PC-3 (cell line): ENCODE measurements around the gene PUDP. TPM values are rescaled to one million over a fixed set of nuclear protein-coding genes. Genes with fewer than 3 reads are reported as not detected.

Experiments
- ATAC-seq: fragments of 200-7000 bp; cut with Tn5 transposase; 2 replicates; pipeline ENCODE4 v1.9.1; 2020; ENCODE audit warnings: mild to moderate bottlenecking, moderate library complexity
- BruUV-seq: library from RNA; stranded (reverse); fragments of 400-500 nt; replicated peaks from 2 replicates; lab custom pipeline; 2021; lab: Mats Ljungman, UMichigan
- CTCF ChIA-PET: fragments of 300-600 bp; sonication (Branson Sonifier 250); formaldehyde crosslinking; loops from one replicate; lab custom pipeline; 2022; ENCODE audit warnings: antibody characterized with exemption; lab: Charles Lee
- POLR2A ChIA-PET: fragments of 300-600 bp; sonication (Branson Sonifier 250); formaldehyde crosslinking; loops from one replicate; lab custom pipeline; 2022; ENCODE audit warnings: antibody characterized with exemption; ENCODE audit not compliant: unreplicated experiment; lab: Charles Lee
- DNase-seq: peaks from one replicate; pipeline ENCODE4 v3.0.0-alpha.2; 2015
- H2AFZ ChIP-seq: fragments of 300-600 bp; sonication (generic); 2 replicates; pipeline ENCODE4 v1.6.0; 2016; ENCODE audit warnings: antibody characterized with exemption, low read length
- H3F3A ChIP-seq: fragments of 300-600 bp; sonication (generic); one replicate; pipeline ENCODE4 v1.6.0; 2017; ENCODE audit warnings: antibody characterized with exemption, low read length, control low read depth, mild to moderate bottlenecking; ENCODE audit not compliant: unreplicated experiment
- H3K27ac ChIP-seq: fragments of 300-600 bp; sonication (generic); 2 replicates; pipeline ENCODE4 v1.5.1; 2016; ENCODE audit warnings: mild to moderate bottlenecking, low read length
- H3K27me3 ChIP-seq: fragments of 300-600 bp; sonication (generic); 2 replicates; pipeline ENCODE4 v1.6.1; 2016; ENCODE audit warnings: low read length, mixed read lengths
- H3K36me3 ChIP-seq: fragments of 300-600 bp; sonication (generic); 2 replicates; pipeline ENCODE4 v1.6.1; 2016; ENCODE audit warnings: low read depth, mixed run types, low read length, mixed read lengths
- H3K4me1 ChIP-seq: fragments of 300-600 bp; sonication (generic); 2 replicates; pipeline ENCODE4 v1.5.1; 2016; ENCODE audit warnings: low read length; ENCODE audit not compliant: insufficient read depth
- H3K4me2 ChIP-seq: fragments of 300-600 bp; sonication (generic); 2 replicates; pipeline ENCODE4 v1.6.0; 2016; ENCODE audit warnings: low read length
- H3K4me3 ChIP-seq: fragments of 300-600 bp; sonication (generic); 2 replicates; pipeline ENCODE4 v1.5.1; 2016; ENCODE audit warnings: mild to moderate bottlenecking, low read length, mixed read lengths
- H3K79me2 ChIP-seq: fragments of 300-600 bp; sonication (generic); 2 replicates; pipeline ENCODE4 v1.6.1; 2017; ENCODE audit warnings: low read length, mixed read lengths
- H3K9ac ChIP-seq: fragments of 300-600 bp; sonication (generic); 2 replicates; pipeline ENCODE4 v1.6.0; 2016; ENCODE audit warnings: mild to moderate bottlenecking, low read length
- H3K9me2 ChIP-seq: fragments of 300-600 bp; sonication (generic); replicated peaks from 2 replicates; pipeline ENCODE4 v1.6.1; 2016; ENCODE audit warnings: mixed run types, low read length, mixed read lengths
- H3K9me3 ChIP-seq: fragments of 300-600 bp; sonication (generic); 2 replicates; pipeline ENCODE4 v1.6.1; 2016; ENCODE audit warnings: low read length, mixed read lengths
- H4K20me1 ChIP-seq: fragments of 300-600 bp; sonication (generic); 2 replicates; pipeline ENCODE4 v1.6.1; 2016; ENCODE audit warnings: low read length, mixed read lengths
- CTCF ChIP-seq: fragments of 300-600 bp; sonication (generic); conservative IDR thresholded peaks from 2 replicates; pipeline ENCODE4 v1.5.1; 2017; ENCODE audit warnings: antibody characterized with exemption, low read depth, mild to moderate bottlenecking, low read length
- EZH2 ChIP-seq: fragments of 300-600 bp; sonication (generic); IDR thresholded peaks from one replicate; pipeline ENCODE4 v1.6.1; 2017; ENCODE audit warnings: antibody characterized with exemption, mild to moderate bottlenecking, low read length; ENCODE audit not compliant: unreplicated experiment
- EZH2phosphoT487 ChIP-seq: fragments of 300-600 bp; sonication (generic); IDR thresholded peaks from 2 replicates; pipeline ENCODE4 v1.6.1; 2018; ENCODE audit warnings: mild to moderate bottlenecking, antibody characterized with exemption, low read length, borderline replicate concordance
- intact Hi-C: fragments of 100-400 bp; cut with micrococcal nuclease; formaldehyde crosslinking; loops from 2 replicates; pipeline ENCODE4 v1.9.0; 2023
- total RNA-seq: library from RNA; depleted of rRNA; stranded (reverse); fragments of >200 nt; gene quantifications from 2 replicates; pipeline ENCODE4 v1.2.3, GENCODE V29; 2014

PUDP gene
- total RNA-seq, 1 experiment from 2014 or later: 7.6 TPM

- ChIA-PET CTCF (no interaction called here), POLR2A (no interaction called here)
- TF ChIP-seq EZH2: no peak
- no peak for TF ChIP-seq CTCF
- no peak for TF ChIP-seq EZH2phosphoT487
- no peaks in the 10 kb centered on the region for H3F3A ChIP-seq
- DNase-seq (no peak), ATAC-seq (no peak)
- H3K9me3 ChIP-seq: no peaks in the 10 kb centered on the region
- no peaks in the 10 kb centered on the region for H3K27me3 ChIP-seq
- H3K36me3 ChIP-seq: no peaks in the 10 kb centered on the region
- H3K27ac ChIP-seq: no peak overlapping the region
- no peak overlapping the region for H3K9ac ChIP-seq
- H4K20me1 ChIP-seq: no peaks in the 10 kb centered on the region
- no peak overlapping the region for H2AFZ ChIP-seq
- BruUV-seq: no TSS peak
- no peaks in the 10 kb centered on the region for H3K79me2 ChIP-seq
- no peaks in the 10 kb centered on the region for H3K4me1 ChIP-seq
- H3K4me3 ChIP-seq: no peak overlapping the region
- H3K9me2 ChIP-seq: no peaks in the 10 kb centered on the region
- intact Hi-C loops: no loop called here
- no peak overlapping the region for H3K4me2 ChIP-seq
Observed at GRCh38 chrX:7092543-7092942, 55.4 kb downstream of the PUDP start.

GRCh38 chrX:7091923-7092322 lies 56.0 kb downstream of the PUDP start:
- TF ChIP-seq EZH2phosphoT487 (no peak), CTCF (no peak), EZH2 (no peak)
- BruUV-seq: no TSS peak
- ChIA-PET CTCF (no interaction called here), POLR2A (no interaction called here)
- Histone ChIP-seq H3K9ac (no peak overlapping the region), H3K79me2 (no peaks in the 10 kb centered on the region), H3K27ac (no peak overlapping the region), H3K9me3 (no peaks in the 10 kb centered on the region), H3K4me3 (no peak overlapping the region), H3K9me2 (no peaks in the 10 kb centered on the region), H3K27me3 (no peaks in the 10 kb centered on the region), H3K4me1 (no peaks in the 10 kb centered on the region), H3F3A (no peaks in the 10 kb centered on the region), H2AFZ (no peak overlapping the region), H4K20me1 (no peaks in the 10 kb centered on the region), H3K4me2 (no peak overlapping the region), H3K36me3 (no peaks in the 10 kb centered on the region)
- intact Hi-C loops: no loop called here
- no peak for ATAC-seq
- no peak for DNase-seq

GRCh38 chrX:7090641-7091040 lies 57.3 kb downstream of the PUDP start:
- Histone ChIP-seq H3K9ac (no peak overlapping the region), H3K27me3 (no peaks in the 10 kb centered on the region), H3K4me3 (no peak overlapping the region), H3K9me3 (no peaks in the 10 kb centered on the region), H3K36me3 (no peaks in the 10 kb centered on the region), H3K79me2 (no peaks in the 10 kb centered on the region), H3K27ac (no peak overlapping the region), H3K4me2 (no peak overlapping the region), H2AFZ (no peak overlapping the region), H3K4me1 (no peaks in the 10 kb centered on the region), H3F3A (no peaks in the 10 kb centered on the region), H3K9me2 (no peaks in the 10 kb centered on the region), H4K20me1 (no peaks in the 10 kb centered on the region)
- no peak for DNase-seq
- no peak for TF ChIP-seq CTCF
- TF ChIP-seq EZH2: no peak
- no peak for TF ChIP-seq EZH2phosphoT487
- CTCF ChIA-PET: no interaction called here
- POLR2A ChIA-PET: no interaction called here
- intact Hi-C loops: no loop called here
- BruUV-seq: no TSS peak
- no peak for ATAC-seq
